Stomach smooth muscle (tissue), 2 donors: ENCODE data around the gene ACBD6.

Source experiments
- H3K27ac ChIP-seq: one replicate; pipeline ENCODE4 v1.7.0; 2013; ENCODE audit warnings: mild to moderate bottlenecking, low read length, inconsistent platforms
- H3K27me3 ChIP-seq, 2 donors: one replicate each; pipeline ENCODE4 v1.7.0; 2013; ENCODE audit warnings: low read length in 2 of 2; ENCODE audit not compliant: insufficient read depth in 2 of 2, control insufficient read depth in 1 of 2
- H3K36me3 ChIP-seq, 2 donors: one replicate each; pipeline ENCODE4 v1.7.0; 2013; ENCODE audit warnings: low read length in 2 of 2; ENCODE audit not compliant: control insufficient read depth in 2 of 2, insufficient read depth in 2 of 2
- H3K4me1 ChIP-seq: one replicate; pipeline ENCODE4 v1.7.0; 2013; ENCODE audit warnings: low read length; ENCODE audit not compliant: control insufficient read depth, insufficient read depth
- H3K4me3 ChIP-seq, 2 donors: one replicate each; pipeline ENCODE4 v1.7.0; 2013; ENCODE audit warnings: low read length in 2 of 2
- H3K9ac ChIP-seq, 2 donors: one replicate each; pipeline ENCODE4 v1.7.0; 2013; ENCODE audit warnings: low read length in 2 of 2, mild to moderate bottlenecking in 1 of 2
- H3K9me3 ChIP-seq, 2 donors: one replicate each; pipeline ENCODE4 v1.7.0; 2013; ENCODE audit warnings: low read length in 2 of 2; ENCODE audit not compliant: control insufficient read depth in 2 of 2
- donor health status: healthy.
- donor health status: Pancreatic carcinoma.

The ACBD6 gene

DNA sequence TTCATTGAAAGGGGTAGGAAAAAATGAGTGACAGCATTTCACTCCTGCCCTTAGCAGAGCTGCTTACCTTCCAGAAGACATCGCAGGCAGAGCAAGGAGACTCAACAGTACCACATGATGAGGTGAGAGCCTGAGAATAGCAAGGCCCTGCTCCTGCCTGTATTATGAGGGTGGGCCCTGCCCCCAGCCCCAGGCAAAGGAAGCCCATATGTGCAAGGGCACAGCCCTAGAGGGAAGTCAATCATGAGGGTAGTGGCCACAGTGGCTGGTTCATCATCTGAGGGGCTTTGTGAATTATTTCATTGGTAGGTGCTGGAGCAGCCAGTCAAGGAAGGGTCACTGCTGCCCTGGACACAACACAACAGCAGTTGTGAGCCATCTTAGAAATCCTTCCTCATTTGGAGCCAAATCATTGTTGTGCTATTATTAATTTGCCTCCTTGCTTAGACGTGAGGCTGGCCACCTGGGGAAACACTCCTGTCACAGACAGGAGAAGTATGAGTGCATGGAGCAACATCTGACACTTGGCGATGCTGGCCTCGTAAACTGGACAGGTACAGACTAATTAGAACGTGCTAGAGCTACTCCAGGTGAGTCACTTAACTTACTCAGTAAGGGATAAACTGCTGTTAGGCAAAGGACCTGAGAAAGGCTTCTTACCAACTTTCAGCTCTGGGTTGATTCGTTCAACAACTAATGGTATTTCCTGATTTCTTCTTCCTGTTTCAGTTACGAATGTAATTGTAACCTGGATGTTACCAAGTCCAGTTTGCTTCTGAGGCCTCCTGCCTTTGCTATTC is 22.7 kb upstream of the ACBD6 start:
- H3K27ac ChIP-seq, result no peak overlapping the region
- H3K36me3 ChIP-seq, result no peaks in the 10 kb centered on the region
- H3K4me1 ChIP-seq, result no peaks in the 10 kb centered on the region
- peaks cover 0 to 5% of the 10 kb centered on the region in 2 donors for H3K27me3 ChIP-seq
- H3K9me3 ChIP-seq, result no peaks in the 10 kb centered on the region
- no peak overlapping the region for H3K9ac ChIP-seq
- H3K4me3 ChIP-seq, result no peak overlapping the region

DNA sequence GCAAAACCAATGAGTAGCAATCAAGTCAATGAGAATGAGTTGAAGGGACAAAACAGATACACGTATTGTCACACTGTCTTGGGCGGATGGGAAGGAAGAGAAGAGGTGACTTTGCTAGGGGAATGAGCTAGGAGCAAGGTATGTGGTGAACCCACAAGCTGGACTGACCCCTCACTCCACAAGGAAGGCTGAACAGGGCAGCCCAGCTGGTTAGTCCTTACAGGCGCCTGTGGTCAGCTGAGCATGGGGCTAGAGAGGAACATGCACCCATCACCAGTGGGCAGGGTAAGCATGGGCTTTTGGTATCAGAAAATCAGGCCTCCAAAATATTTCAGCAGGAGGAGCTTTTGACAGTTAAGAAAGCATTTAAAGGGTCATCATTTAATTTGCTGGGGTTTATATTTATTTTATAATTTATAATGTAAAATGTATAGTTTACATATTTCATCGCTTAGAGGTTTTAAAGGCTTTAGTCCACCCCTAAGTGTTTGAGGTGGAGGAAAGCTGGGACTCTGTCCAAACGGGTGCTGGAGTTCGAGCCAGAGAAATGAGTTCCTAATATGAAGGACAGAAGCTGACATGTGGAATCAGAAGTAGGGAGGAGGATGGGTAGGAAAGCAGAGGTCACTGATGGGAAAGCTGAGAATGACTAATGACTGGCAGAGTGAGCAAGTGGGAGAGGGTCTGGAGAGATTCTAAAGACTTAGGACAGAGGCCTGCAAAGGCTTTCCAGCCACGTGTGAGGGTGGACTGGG is 22.0 kb upstream of the ACBD6 start:
- no peak overlapping the region for H3K27ac ChIP-seq
- H3K36me3 ChIP-seq, result no peaks in the 10 kb centered on the region
- H3K9ac ChIP-seq, result no peak overlapping the region
- H3K4me1 ChIP-seq, result no peaks in the 10 kb centered on the region
- H3K9me3 ChIP-seq, result no peaks in the 10 kb centered on the region
- peaks cover 0 to 5% of the 10 kb centered on the region in 2 donors for H3K27me3 ChIP-seq
- H3K4me3 ChIP-seq, result no peak overlapping the region

DNA sequence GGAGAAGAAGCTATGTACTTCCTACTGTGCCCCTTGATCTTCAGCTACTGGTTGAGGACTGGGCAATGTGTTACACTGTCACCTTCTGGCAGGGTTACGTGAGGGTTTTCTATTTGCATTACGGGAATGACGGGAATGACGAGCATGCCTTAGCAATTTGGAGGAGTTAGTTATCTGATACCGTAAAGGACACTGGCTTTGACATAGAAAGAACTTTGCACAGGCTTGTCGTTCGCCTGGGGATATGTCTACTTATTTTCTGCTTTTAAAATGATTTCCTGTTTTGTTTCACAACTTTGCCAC is 19.8 kb upstream of the ACBD6 start:
- no peak overlapping the region for H3K4me3 ChIP-seq
- no peaks in the 10 kb centered on the region for H3K4me1 ChIP-seq
- H3K9me3 ChIP-seq, result no peaks in the 10 kb centered on the region
- no peak overlapping the region for H3K27ac ChIP-seq
- no peak overlapping the region for H3K9ac ChIP-seq
- H3K27me3 ChIP-seq, result peaks cover 0 to 5% of the 10 kb centered on the region in 2 donors
- H3K36me3 ChIP-seq, result no peaks in the 10 kb centered on the region

DNA sequence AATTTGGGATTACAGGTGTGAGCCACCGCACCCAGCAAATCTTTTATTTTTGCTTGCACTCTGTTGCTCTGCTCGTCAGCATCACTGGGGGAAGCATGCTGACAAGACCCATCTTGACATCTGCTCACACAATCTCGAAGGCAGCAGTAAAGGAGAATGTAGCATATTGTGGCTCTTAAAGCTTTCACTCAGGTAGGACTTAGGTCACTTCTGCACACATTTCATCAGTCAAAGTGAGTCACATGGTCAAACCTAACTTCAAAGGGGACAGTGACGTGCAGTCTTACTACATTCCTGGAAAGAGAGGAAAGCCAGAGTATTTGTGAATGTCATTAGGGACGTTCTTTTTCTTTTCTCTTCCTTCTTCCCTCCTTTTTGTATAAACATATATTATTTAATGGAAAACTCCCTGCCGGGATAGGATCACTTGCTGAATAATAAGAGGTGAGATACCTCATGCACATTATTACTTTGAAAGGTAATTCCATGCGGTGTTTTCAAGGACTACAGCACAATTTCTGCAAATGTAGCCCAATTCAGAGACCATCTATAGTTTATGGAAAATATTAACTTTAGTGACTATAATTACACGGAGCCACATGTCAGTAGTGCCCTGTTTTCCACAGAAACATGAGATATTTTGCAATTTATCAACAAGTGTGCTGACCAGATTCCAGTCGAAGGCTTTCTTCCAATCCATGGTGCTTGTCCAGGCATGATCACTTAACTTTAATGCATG is 19.3 kb upstream of the ACBD6 start:
- H3K9ac ChIP-seq, result no peak overlapping the region
- no peak overlapping the region for H3K27ac ChIP-seq
- no peaks in the 10 kb centered on the region for H3K9me3 ChIP-seq
- no peak overlapping the region for H3K4me3 ChIP-seq
- no peaks in the 10 kb centered on the region for H3K36me3 ChIP-seq
- peaks cover 0 to 5% of the 10 kb centered on the region in 2 donors for H3K27me3 ChIP-seq
- H3K4me1 ChIP-seq, result no peaks in the 10 kb centered on the region

DNA sequence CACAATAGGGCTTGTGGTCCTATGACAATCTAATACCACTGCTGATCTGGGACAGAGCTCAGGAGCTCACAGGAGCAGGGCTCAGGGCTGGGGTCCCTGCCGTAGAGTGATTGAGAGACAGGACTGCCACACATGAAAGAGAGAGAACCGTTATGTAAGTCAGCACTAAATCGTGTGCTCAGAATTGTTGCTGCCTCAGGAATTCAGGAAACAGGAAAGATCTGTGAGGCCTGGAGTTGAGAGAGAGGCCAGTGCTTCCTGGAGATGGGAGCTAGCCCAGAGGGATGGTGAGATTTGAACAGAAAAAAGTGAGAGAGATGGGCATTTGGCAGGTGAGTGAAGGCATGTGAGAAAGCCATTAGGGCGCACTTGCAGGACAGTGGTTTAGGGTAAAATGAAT is 17.5 kb upstream of the ACBD6 start:
- no peak overlapping the region for H3K27ac ChIP-seq
- no peaks in the 10 kb centered on the region for H3K9me3 ChIP-seq
- no peak overlapping the region for H3K4me3 ChIP-seq
- H3K4me1 ChIP-seq, result no peaks in the 10 kb centered on the region
- peaks cover 0 to 5% of the 10 kb centered on the region in 2 donors for H3K27me3 ChIP-seq
- H3K36me3 ChIP-seq, result no peaks in the 10 kb centered on the region
- H3K9ac ChIP-seq, result no peak overlapping the region

DNA sequence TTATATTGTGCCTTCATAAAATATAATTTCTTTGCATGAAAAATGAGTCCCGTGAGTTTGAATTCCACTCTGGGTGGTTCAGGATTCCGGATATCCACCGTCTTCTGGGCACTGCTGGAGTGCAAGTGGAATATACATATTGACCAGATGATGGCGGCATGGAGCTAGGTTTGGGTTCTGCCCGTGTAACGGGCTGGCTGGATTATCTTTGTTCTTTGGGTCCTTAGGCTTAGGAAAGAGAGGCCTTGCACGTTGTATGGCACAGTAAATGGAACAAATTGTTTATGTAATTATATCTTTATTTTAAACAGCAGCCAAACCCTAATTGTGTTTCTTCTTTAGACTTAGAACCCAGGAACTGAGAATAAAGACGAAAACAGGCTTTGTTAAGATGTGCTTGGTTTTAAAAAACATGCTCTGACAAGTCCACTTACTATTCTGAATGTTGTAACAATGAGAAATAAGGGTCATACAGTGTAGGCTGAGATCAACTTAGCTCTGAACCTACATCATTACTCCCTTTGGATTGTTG is 13.5 kb upstream of the ACBD6 start:
- Histone ChIP-seq H3K4me3 (no peak overlapping the region), H3K27me3 (no peaks in the 10 kb centered on the region), H3K36me3 (no peaks in the 10 kb centered on the region), H3K4me1 (no peaks in the 10 kb centered on the region), H3K27ac (no peak overlapping the region), H3K9me3 (no peaks in the 10 kb centered on the region), H3K9ac (peak overlapping the region in 1 of 2 donors; percentile 4)

DNA sequence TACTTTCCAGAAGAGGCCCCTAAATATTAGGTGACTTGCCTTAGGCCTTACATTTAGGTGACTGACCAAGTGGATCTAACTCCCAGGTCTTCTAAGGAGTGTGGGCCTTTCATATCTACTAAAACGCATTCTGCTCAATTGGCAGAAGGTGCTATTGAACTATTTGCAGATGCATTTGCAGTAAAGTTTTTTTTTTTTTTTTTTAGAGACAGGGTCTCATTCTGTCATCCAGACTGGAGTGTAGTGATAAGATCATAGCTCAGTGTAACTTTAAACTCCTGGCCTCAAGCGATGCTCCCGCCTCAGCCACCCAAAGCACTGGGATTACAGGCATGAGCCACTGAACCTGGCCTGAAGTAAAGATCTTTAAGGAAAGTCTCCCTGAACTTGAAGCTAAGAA is 13.0 kb upstream of the ACBD6 start:
- H3K4me1 ChIP-seq, result no peaks in the 10 kb centered on the region
- H3K27ac ChIP-seq, result no peak overlapping the region
- no peaks in the 10 kb centered on the region for H3K9me3 ChIP-seq
- H3K27me3 ChIP-seq, result no peaks in the 10 kb centered on the region
- no peak overlapping the region for H3K4me3 ChIP-seq
- H3K36me3 ChIP-seq, result no peaks in the 10 kb centered on the region
- H3K9ac ChIP-seq, result no peak overlapping the region

DNA sequence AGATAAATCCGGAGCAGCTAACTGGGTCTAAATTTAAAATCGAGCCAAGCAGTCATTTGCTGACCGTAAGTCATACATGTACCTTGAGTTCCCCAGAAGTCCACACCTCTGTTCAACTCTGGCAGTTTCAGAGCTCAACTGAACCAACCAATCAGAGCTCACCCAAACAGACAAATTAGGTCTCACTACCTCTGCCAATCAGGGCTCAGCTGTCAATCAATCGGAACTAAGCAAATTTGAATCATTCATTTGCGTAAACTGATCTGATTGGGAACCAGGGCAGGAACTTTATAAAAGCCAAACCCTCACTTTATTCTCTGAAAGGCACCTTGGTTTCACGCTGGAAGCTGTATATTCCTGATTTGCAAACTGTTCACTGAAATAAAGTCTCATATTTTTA is 11.2 kb upstream of the ACBD6 start:
- Histone ChIP-seq H3K27ac (no peak overlapping the region), H3K9ac (no peak overlapping the region), H3K27me3 (no peaks in the 10 kb centered on the region), H3K9me3 (no peaks in the 10 kb centered on the region), H3K4me1 (no peaks in the 10 kb centered on the region), H3K4me3 (no peak overlapping the region), H3K36me3 (no peaks in the 10 kb centered on the region)

DNA sequence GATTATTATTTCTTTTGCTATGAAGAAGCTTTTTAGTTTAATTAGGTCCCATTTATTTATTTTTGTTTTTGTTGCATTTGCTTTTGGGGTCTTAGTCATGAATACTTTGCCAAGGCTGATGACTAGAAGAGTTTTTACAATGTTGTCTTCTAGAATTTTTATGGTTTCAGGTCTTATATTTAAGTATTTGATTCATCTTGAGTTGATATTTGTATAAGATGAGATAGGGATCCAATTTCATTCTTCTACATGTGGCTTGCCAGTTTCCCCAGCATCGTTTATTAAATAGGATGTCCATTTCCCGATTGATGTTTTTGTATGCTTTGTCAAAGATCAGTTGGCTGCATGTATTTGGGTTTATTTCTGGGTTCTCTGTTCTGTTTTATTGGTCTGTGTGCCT is 8.5 kb upstream of the ACBD6 start:
- Histone ChIP-seq H3K9me3 (no peaks in the 10 kb centered on the region), H3K4me3 (no peak overlapping the region), H3K27ac (no peak overlapping the region), H3K27me3 (no peaks in the 10 kb centered on the region), H3K9ac (no peak overlapping the region), H3K4me1 (no peaks in the 10 kb centered on the region), H3K36me3 (no peaks in the 10 kb centered on the region)

DNA sequence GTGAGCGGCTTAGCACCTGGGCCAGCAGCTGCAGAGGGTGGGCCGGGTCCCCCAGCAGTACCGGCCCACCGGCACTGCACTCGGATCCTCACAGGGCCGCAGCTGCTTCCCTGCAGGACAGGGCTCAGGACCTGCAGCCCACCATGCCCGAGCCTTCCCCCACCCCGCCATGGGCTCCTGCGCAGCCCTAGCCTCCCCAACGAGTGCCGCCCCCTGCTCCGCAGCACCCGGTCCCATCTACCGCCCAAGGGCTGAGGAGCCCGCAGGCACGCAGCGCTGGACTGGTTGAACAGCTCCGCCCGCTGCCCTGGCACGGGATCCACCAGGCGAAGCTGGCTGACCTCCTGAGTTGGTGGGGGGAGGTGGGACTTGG is 6.3 kb upstream of the ACBD6 start:
- no peaks in the 10 kb centered on the region for H3K4me1 ChIP-seq
- H3K27me3 ChIP-seq, result no peaks in the 10 kb centered on the region
- H3K9ac ChIP-seq, result no peak overlapping the region
- no peaks in the 10 kb centered on the region for H3K36me3 ChIP-seq
- no peak overlapping the region for H3K27ac ChIP-seq
- H3K9me3 ChIP-seq, result no peaks in the 10 kb centered on the region
- no peak overlapping the region for H3K4me3 ChIP-seq
